Fibroblast of pulmonary artery (primary cell): ENCODE results near the gene STX8.
"Not testable (repeated sequence)": the region's sequence is repeated elsewhere in the genome, so short reads cannot be mapped to it uniquely, and the experiment has no call there.

ENCODE experiments used
- DNase-seq: peaks from one replicate; pipeline ENCODE4 v3.0.0-alpha.2; 2010; ENCODE audit warnings: low read depth
- H3K4me3 ChIP-seq: replicated peaks from 2 replicates; pipeline ENCODE4 v1.5.1; 2011; ENCODE audit warnings: low read depth, mild to moderate bottlenecking, control low read depth, low read length, moderate library complexity
- TF ChIP-seq, protein P1 (sequence below): IDR thresholded peaks from 2 replicates; pipeline ENCODE4 v1.5.1; 2011; ENCODE audit warnings: mild to moderate bottlenecking, control low read depth, low read length, inconsistent platforms; ENCODE audit errors: missing control alignments

STX8 gene

DNA sequence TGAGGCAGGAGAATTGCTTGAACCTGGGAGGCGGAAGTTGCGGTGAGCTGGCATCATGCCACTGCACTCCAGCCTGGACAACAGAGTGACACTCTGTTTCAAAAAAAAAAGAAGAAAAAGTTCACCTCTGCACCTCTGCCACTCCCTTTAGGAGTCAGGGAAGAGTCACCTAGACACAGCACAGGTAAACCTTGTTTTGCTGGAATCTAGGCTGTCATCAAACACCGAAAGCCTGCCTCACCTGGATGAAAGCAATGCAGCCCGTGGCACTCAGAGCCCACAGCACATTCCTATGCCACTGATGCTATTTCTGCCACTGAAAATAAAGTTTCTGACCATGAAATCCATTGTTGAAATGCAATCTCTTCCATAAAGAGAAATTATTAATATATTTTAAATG, 23.0 kb upstream of the STX8 start:
- H3K4me3 ChIP-seq, result no peak overlapping the region
- TF ChIP-seq, protein P1, sequence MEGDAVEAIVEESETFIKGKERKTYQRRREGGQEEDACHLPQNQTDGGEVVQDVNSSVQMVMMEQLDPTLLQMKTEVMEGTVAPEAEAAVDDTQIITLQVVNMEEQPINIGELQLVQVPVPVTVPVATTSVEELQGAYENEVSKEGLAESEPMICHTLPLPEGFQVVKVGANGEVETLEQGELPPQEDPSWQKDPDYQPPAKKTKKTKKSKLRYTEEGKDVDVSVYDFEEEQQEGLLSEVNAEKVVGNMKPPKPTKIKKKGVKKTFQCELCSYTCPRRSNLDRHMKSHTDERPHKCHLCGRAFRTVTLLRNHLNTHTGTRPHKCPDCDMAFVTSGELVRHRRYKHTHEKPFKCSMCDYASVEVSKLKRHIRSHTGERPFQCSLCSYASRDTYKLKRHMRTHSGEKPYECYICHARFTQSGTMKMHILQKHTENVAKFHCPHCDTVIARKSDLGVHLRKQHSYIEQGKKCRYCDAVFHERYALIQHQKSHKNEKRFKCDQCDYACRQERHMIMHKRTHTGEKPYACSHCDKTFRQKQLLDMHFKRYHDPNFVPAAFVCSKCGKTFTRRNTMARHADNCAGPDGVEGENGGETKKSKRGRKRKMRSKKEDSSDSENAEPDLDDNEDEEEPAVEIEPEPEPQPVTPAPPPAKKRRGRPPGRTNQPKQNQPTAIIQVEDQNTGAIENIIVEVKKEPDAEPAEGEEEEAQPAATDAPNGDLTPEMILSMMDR, result no peak
- no peak for DNase-seq

DNA sequence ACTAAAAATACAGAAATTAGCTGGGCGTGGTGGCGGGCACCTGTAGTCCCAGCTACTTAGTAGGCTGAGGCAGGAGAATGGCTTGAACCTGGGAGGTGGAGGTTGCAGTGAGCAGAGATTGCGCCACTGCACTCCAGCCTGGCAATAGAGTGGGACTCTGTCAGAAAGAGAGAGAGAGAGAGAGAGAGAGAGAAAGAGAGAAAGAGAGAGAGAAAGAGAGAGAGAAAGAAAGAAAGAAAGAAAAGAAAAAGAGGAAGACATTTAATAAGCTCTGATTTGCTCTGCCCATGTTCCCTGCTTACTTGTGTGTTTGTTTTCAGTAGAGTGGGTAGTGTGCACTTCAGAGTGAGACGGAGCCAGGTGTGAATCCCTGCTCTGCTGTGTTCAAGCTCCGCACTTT, 22.0 kb upstream of the STX8 start:
- H3K4me3 ChIP-seq, DNase-seq: not testable (repeated sequence)

DNA sequence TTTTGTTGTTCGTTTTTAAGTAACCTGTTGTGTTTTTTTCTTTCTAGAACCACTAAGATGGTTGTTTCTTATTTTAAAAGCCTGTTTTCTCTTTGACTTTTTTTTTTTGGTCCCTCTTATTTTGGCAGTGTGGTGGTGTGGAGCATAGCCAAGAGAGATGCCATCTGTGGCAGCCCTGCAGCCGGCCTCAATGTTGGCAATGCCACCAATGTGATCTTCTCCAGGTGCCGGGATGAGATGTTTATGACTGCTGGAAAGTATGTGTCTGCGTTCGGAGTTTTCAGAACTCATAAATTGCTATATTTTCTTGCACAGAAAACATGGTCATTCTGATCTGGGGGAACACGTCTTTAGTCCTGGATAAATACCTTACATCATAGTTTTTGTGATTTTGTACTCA, 18.4 kb upstream of the STX8 start:
- DNase-seq, result no peak
- TF ChIP-seq, protein P1, result no peak
- H3K4me3 ChIP-seq, result no peak overlapping the region

DNA sequence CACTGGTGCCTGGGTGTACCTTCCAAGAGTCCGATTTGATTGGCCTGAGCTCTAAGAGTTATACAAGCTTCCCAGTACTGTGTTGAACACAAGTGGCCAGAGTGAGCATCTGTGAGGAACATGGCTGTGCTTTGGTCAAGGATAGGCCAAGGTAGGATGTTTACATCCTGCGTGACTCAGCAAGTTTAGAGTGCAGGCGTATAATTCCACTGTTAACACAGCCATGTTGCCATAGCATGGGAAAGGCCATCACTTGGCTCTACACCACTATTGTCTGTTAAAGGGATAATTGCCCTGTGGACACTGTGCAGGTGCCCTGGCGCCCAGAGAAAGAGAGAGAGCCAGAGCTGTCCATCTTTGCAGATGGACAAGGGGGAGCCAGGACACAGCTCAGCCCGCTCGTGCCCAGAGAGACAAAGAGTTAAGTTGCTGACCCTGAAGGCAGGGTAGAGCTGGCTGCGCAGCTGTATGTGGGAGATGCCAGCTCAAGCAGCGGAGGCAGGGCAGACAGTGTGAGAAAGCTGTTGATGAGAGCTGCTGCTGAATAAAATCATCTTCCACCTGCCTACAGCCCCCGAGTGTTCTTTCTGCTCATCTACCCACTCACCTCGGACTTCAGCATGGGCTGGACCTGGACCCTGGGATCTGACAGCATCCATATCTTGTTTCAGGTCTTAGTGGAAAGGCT, 12.5 kb upstream of the STX8 start:
- DNase-seq, result no peak
- TF ChIP-seq, protein P1, result no peak
- no peak overlapping the region for H3K4me3 ChIP-seq

DNA sequence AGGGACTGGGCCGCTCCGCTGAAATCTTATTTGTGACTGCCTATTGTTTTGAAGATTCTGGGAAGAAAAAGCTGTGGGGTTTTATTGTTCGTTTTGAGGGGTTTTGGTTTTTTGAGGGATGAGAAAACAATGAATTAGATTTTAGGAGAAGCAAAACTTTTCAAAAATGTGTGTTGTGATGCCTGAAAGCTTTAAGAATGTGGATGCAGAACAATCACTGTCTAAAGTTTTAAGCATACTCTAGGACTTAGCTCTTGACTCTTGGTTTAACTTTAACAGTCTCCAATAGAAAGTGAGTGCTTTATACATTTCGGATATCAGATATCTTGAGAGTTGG, 1.7 kb upstream of the STX8 start:
- DNase-seq, result peak; percentile 7
- TF ChIP-seq, protein P1, result no peak
- no peak overlapping the region for H3K4me3 ChIP-seq

DNA sequence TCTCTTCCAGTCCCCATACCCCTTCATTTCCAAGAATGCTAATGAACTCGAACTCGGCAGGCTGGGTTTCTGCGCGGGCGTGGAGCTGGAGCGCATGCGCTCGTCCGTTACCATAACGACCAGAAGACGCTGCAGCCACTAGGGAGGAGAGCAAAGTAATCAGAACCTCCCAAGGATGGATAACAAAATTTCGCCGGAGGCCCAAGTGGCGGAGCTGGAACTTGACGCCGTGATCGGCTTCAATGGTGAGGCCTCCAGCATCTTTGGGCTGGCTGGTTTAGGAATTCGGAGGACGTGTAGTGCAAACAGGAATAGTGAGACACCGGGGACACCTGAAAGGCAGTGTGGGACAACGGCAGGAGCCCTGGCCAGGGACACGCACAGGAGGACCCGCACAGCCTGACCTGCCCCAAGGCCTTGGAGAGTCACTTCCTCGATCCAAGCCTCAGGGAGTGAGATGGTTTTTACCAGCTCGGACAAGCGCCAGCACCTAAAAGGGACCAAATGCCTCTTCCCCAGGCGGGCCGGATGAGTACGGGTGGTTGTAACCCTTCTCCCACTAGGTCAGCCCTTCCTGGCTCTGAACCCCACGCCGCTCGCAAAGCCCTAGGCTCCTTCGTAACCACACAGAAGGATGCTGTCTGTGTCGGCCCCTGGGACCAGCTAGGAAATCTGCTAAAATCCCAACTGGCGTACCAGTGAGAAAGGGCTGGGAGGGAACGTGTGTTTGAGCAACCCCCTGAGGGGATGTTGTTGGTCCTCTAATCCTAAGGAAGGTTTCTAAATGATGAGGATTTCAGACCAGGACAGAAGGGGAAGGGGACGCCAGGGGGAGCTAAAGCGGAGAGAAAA, 1.1 kb upstream of the STX8 start, which contains the start of gene CFAP52:
TSS of gene CFAP52 (plus strand) at position 122 of the 852 bp plus-strand sequence. CDS start at position 176, 54 bp downstream.
- peak; percentile 82 for DNase-seq
- peak within 1 kb of the TSS; percentile 96 for H3K4me3 ChIP-seq
- TF ChIP-seq, protein P1, result peak; percentile 87

DNA sequence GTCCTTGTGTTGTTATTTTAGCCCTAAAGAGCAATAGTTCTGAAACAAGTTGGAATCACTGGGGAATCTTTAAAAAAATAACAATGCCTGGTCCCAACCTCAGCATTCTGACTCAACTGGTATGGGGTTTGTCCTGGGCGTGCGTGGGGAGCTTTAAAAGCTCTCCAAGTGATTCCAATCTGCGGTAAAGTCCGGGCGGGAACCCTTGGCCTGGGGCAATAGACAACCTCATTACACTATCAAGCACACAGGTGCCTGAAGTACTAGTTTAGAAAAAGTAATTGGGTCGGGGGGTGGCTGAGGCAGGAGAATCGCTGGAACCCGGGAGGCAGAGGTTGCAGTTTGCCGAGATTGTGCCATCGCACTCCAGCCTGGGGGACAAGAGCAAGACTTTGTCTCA, 4.4 kb downstream of the STX8 start:
- DNase-seq, result no peak
- H3K4me3 ChIP-seq, result no peak overlapping the region
- TF ChIP-seq, protein P1, result no peak
